GM12864 (cell line): ENCODE data around the gene ISLR.

Source experiments
- DNase-seq: peaks from one replicate; pipeline ENCODE4 v3.0.0-alpha.2; 2011; ENCODE audit warnings: low read depth
- H3K4me3 ChIP-seq: 2 replicates; pipeline ENCODE4 v1.5.1; 2011; ENCODE audit warnings: mild to moderate bottlenecking, low read depth, low read length, control low read depth
- CTCF ChIP-seq: IDR thresholded peaks from 2 replicates; pipeline ENCODE4 v1.5.1; 2011; ENCODE audit warnings: low read depth, mild to moderate bottlenecking, moderate library complexity, low read length, control low read depth, inconsistent platforms; ENCODE audit errors: missing control alignments

The ISLR gene

GRCh38 chr15:74222240-74223119 is 49.0 kb downstream of the ISLR start:
- no peak for TF ChIP-seq CTCF
- no peak for DNase-seq
- H3K4me3 ChIP-seq = no peak overlapping the region

- H3K4me3 ChIP-seq = no peak overlapping the region
- no peak for TF ChIP-seq CTCF
- DNase-seq = no peak
These were observed 52.4 kb downstream of the ISLR start for GRCh38 chr15:74225928-74226327.
